ENCODE data around the gene CDH13.

- TF ChIP-seq CTCF (IDR thresholded peaks at IDR 0.05; ENCODE audit: poor library complexity, severe bottlenecking) (no peak), EZH2 (IDR thresholded peaks at IDR 0.05; ENCODE audit: borderline replicate concordance, insufficient read depth, low read length, poor library complexity, severe bottlenecking) (no peak), TAF1 (IDR thresholded peaks at IDR 0.05; ENCODE audit: low read depth) (no peak), MXI1 (conservative IDR thresholded peaks at IDR 0.05; ENCODE audit: poor library complexity, severe bottlenecking) (no peak), RAD21 (conservative IDR thresholded peaks at IDR 0.05) (no peak), EP300 (conservative IDR thresholded peaks at IDR 0.05; ENCODE audit: poor library complexity, severe bottlenecking) (no peak), POLR2AphosphoS5 (IDR thresholded peaks at IDR 0.05) (no peak)
Measured at GRCh38 chr16:82709987-82710386, 83.2 kb downstream of the CDH13 start.

Data from neural cell (in vitro differentiated cells).